Activated naive CD8-positive, alpha-beta T cell treated with anti-CD3 and anti-CD28 coated beads, Interleukin-2, amount 50 U/mL, for 24 hours (primary cell): ENCODE results near the gene PHACTR3.
A peak's percentile ranks its signal among the peaks of the same experiment; 100 is the strongest.

Experiments
- ATAC-seq: fragments of 150-1000 bp; cut with Tn5 transposase; one replicate; pipeline ENCODE4 v1.10.0; 2021
- DNase-seq: peaks from one replicate; pipeline ENCODE4 v3.0.0; 2021
- H3K27ac Mint-ChIP-seq: one replicate; pipeline ENCODE4 v1.8.0; 2021; ENCODE audit warnings: mild to moderate bottlenecking, mixed read lengths
- H3K27me3 Mint-ChIP-seq: one replicate; pipeline ENCODE4 v1.8.0; 2021; ENCODE audit warnings: mixed read lengths
- H3K36me3 Mint-ChIP-seq: one replicate; pipeline ENCODE4 v1.8.0; 2021; ENCODE audit warnings: low read depth, mixed read lengths
- H3K4me1 Mint-ChIP-seq: one replicate; pipeline ENCODE4 v1.8.0; 2021; ENCODE audit warnings: mixed read lengths
- H3K4me3 Mint-ChIP-seq: one replicate; pipeline ENCODE4 v1.8.0; 2021; ENCODE audit warnings: mild to moderate bottlenecking, moderate library complexity, mixed read lengths
- H3K9me3 Mint-ChIP-seq: one replicate; pipeline ENCODE4 v1.8.0; 2021; ENCODE audit warnings: mixed read lengths

The PHACTR3 gene

GRCh38 chr20:59777814-59778575, 173.7 kb downstream of the PHACTR3 start:
- no peaks in the 10 kb centered on the region for H3K27me3 Mint-ChIP-seq
- H3K27ac Mint-ChIP-seq: no peak overlapping the region
- no peaks in the 10 kb centered on the region for H3K36me3 Mint-ChIP-seq
- DNase-seq (no peak), ATAC-seq (no peak)
- H3K4me3 Mint-ChIP-seq: no peak overlapping the region
- no peaks in the 10 kb centered on the region for H3K9me3 Mint-ChIP-seq
- H3K4me1 Mint-ChIP-seq: no peaks in the 10 kb centered on the region

GRCh38 chr20:59778615-59779200, 174.4 kb downstream of the PHACTR3 start:
- Mint-ChIP-seq H3K4me1 (no peaks in the 10 kb centered on the region), H3K27ac (no peak overlapping the region), H3K9me3 (no peaks in the 10 kb centered on the region), H3K4me3 (no peak overlapping the region), H3K27me3 (no peaks in the 10 kb centered on the region), H3K36me3 (no peaks in the 10 kb centered on the region)
- ATAC-seq (no peak), DNase-seq (no peak)

GRCh38 chr20:59779656-59780380, 175.5 kb downstream of the PHACTR3 start:
- Mint-ChIP-seq H3K27me3 (no peaks in the 10 kb centered on the region), H3K27ac (no peak overlapping the region), H3K4me3 (no peak overlapping the region), H3K9me3 (no peaks in the 10 kb centered on the region), H3K36me3 (no peaks in the 10 kb centered on the region), H3K4me1 (no peaks in the 10 kb centered on the region)
- DNase-seq (no peak), ATAC-seq (no peak)

- no peak for ATAC-seq
- Mint-ChIP-seq H3K36me3 (no peaks in the 10 kb centered on the region), H3K27me3 (no peaks in the 10 kb centered on the region), H3K27ac (no peak overlapping the region), H3K4me3 (no peak overlapping the region), H3K4me1 (no peaks in the 10 kb centered on the region), H3K9me3 (no peaks in the 10 kb centered on the region)
- no peak for DNase-seq
These were observed 176.3 kb downstream of the PHACTR3 start for GRCh38 chr20:59780494-59781185.

DNA sequence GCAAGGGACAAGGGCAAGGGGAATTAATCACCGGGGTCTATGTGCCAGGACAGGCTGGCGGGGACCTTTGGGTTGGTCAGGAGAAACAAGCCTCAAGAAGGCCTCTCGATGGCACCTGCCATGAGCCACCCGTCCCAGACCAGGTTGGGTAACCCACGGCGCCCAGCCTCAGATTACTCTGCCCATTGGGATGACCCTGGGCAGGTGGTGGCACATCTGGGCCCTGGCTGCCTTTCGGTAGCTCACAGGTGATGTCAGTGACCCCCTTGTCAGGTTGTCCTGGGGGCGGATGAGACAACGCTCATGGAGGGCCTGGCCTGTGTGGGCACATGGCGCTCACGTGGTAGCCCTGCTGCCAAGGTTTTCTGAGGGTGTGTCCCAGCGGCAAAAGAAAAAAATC, 176.9 kb downstream of the PHACTR3 start:
- no peak overlapping the region for H3K27ac Mint-ChIP-seq
- DNase-seq (no peak), ATAC-seq (no peak)
- H3K4me3 Mint-ChIP-seq: no peak overlapping the region
- no peaks in the 10 kb centered on the region for H3K9me3 Mint-ChIP-seq
- no peaks in the 10 kb centered on the region for H3K36me3 Mint-ChIP-seq
- H3K27me3 Mint-ChIP-seq: no peaks in the 10 kb centered on the region
- no peaks in the 10 kb centered on the region for H3K4me1 Mint-ChIP-seq

GRCh38 chr20:59782986-59783640, 178.8 kb downstream of the PHACTR3 start:
- peak; percentile 51 for DNase-seq
- Mint-ChIP-seq H3K36me3 (no peaks in the 10 kb centered on the region), H3K9me3 (no peaks in the 10 kb centered on the region), H3K4me1 (no peaks in the 10 kb centered on the region), H3K27me3 (peaks cover 3% of the 10 kb centered on the region), H3K4me3 (no peak overlapping the region), H3K27ac (no peak overlapping the region)
- no peak for ATAC-seq

DNA sequence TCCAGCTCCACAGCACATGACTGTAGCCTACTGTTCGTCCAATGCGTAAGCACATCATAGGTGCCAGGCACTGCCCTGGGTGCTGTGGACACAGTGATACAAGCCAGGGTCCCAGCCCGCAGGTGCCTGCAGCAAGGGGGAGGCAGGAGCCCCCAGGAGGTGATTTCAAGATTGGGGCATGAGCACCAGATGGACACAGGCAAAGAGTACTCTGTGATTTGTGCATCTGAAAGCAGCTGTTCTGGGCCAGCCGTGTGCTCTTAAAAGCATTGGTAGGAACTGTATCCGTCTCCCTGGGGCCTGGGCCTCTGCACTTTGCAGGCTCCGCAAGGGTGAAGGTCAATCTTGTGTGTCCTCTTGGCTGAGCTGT, 179.3 kb downstream of the PHACTR3 start:
- H3K4me3 Mint-ChIP-seq: no peak overlapping the region
- H3K36me3 Mint-ChIP-seq: no peaks in the 10 kb centered on the region
- no peaks in the 10 kb centered on the region for H3K4me1 Mint-ChIP-seq
- peaks cover 3% of the 10 kb centered on the region for H3K27me3 Mint-ChIP-seq
- no peaks in the 10 kb centered on the region for H3K9me3 Mint-ChIP-seq
- H3K27ac Mint-ChIP-seq: no peak overlapping the region
- ATAC-seq (no peak), DNase-seq (no peak)

DNA sequence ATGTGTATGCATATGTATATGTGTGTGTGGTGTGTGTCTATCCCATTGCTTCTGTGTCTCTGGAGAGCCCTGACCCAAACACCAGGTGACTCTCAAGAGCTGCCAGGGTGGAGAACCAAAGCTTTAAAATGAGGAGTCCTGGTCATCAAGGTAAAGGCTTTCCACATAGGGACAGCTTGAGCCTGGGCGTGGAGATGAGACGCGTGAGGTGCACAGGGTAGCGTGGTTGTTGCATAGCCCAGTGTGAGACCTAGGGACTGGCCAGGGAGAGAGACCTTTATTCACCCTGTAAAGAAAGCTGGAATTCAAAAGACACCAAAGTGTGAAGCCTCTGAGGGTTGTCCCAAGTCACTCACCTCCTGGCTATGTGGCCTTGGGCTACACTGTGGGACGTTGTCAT, 180.0 kb downstream of the PHACTR3 start:
- H3K9me3 Mint-ChIP-seq: no peaks in the 10 kb centered on the region
- H3K27ac Mint-ChIP-seq: no peak overlapping the region
- no peak overlapping the region for H3K4me3 Mint-ChIP-seq
- H3K36me3 Mint-ChIP-seq: no peaks in the 10 kb centered on the region
- H3K27me3 Mint-ChIP-seq: peaks cover 3% of the 10 kb centered on the region
- H3K4me1 Mint-ChIP-seq: no peaks in the 10 kb centered on the region
- ATAC-seq: no peak
- no peak for DNase-seq

GRCh38 chr20:59784791-59785668, 180.7 kb downstream of the PHACTR3 start:
- no peak for ATAC-seq
- DNase-seq: no peak
- Mint-ChIP-seq H3K36me3 (no peaks in the 10 kb centered on the region), H3K9me3 (no peaks in the 10 kb centered on the region), H3K27ac (no peak overlapping the region), H3K4me1 (no peaks in the 10 kb centered on the region), H3K4me3 (no peak overlapping the region), H3K27me3 (peaks cover 3% of the 10 kb centered on the region)

DNA sequence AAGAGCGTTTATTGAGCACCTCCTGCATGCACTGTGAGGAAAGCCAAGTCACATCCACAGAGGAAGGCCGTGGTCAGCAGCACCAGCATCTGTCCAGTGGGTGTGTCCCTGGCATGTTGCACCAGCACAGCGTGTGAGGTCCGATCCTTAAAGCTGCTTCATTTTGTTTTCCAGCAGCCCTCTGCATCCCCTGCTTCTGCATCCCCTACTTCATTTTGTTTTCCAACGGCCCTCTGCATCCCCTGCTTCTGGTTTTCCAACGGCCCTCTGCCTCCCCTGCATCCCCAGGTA, 181.3 kb downstream of the PHACTR3 start:
- DNase-seq (no peak), ATAC-seq (no peak)
- Mint-ChIP-seq H3K27me3 (peaks cover 3% of the 10 kb centered on the region), H3K4me3 (no peak overlapping the region), H3K9me3 (no peaks in the 10 kb centered on the region), H3K36me3 (no peaks in the 10 kb centered on the region), H3K4me1 (no peaks in the 10 kb centered on the region), H3K27ac (no peak overlapping the region)

DNA sequence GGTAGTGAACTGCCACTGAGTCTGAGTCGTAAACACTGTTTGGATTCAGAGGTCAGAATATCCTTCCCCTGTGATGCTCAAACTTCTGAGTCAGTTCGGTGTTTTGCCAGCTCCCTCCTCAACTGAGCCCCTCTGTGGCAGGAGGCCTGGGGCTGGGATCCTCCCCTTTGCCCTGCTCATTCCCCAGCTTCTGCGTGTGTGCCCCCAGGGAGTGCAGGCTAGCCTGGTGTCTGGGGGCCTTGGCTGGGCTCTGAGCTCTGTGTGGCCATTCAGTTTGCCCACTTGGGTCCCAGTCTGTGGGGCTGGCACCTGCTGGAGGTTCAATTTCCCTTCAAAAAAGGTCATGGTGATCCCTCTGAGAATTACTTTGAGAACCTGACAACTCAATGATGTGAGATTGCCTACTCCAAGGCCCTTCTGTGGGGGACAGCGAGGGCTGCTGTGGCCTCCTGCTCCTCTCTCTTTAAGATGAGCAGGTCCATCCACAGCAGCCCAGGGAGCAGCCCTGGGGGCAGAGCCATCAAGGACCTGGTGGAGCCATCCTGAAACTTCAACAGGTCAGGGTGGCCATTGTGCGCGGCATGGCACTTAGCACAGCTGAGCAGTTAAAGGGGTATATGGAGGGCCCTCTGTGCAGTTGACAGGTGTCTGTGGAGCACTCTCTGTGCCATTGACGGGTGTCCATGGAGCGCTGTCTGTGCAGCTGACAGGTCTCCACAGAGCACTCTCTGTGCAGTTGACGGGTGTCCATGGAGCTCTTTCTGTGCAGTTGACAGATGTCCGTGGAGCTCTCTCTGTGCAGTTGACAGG, 181.9 kb downstream of the PHACTR3 start:
- Mint-ChIP-seq H3K4me1 (no peaks in the 10 kb centered on the region), H3K27me3 (peaks cover 3% of the 10 kb centered on the region), H3K4me3 (no peak overlapping the region), H3K27ac (no peak overlapping the region), H3K9me3 (no peaks in the 10 kb centered on the region), H3K36me3 (no peaks in the 10 kb centered on the region)
- DNase-seq (no peak), ATAC-seq (no peak)

DNA sequence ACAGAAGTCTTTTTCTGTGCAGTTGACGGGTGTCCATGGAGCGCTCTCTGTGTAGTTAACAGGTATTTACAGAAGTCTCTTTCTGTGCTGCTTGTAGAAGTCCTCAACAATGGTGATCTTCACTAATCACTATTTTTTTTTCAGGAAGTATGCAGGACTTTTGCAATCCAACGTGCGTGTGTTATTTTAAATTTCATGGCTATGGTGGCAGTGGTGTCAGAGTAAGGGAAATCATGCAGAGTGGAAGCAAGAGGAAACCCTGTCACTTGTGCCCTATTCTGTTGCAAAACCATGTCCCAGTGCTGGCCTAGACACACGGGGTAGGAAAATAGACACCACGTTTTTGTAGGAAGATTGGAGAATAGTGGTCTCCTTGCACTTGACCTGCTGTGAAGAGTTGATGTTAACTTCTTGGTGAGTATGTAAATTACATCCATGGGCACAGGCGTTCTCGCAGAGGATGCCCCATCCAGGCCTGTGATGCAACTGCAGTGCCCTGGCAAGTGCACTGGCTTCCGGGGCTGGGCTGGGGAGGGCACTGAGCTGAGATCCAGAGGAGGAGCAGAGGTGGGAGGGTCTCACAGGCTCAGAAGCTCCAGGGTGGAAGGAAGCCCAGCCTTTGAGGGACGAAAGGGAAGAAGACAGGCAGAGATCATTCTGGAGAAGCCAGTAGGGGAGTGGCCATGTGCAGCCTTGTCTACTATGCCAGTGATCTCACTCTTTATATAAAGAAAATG, 182.6 kb downstream of the PHACTR3 start:
- H3K9me3 Mint-ChIP-seq: no peaks in the 10 kb centered on the region
- ATAC-seq (no peak), DNase-seq (no peak)
- no peaks in the 10 kb centered on the region for H3K4me1 Mint-ChIP-seq
- peaks cover 3% of the 10 kb centered on the region for H3K27me3 Mint-ChIP-seq
- no peaks in the 10 kb centered on the region for H3K36me3 Mint-ChIP-seq
- no peak overlapping the region for H3K4me3 Mint-ChIP-seq
- H3K27ac Mint-ChIP-seq: no peak overlapping the region

DNA sequence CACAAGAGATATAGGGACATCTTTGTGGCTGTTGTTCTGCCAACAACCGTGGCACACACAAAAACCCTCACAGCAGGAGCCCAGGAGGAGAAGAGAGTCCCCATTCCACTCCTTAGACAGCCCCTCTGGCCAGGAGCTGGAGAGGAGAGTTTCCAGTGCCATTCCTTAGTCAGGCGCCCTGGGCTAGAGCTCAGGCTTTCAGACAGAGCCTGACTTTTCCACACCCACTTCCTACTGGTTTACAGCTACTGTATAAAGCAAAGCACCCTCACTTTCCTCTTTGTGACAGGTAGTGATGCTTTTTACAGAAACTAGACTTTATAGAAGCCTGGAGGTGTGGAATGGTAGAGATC, 183.2 kb downstream of the PHACTR3 start:
- Mint-ChIP-seq H3K9me3 (no peaks in the 10 kb centered on the region), H3K27me3 (peaks cover 3% of the 10 kb centered on the region), H3K4me3 (no peak overlapping the region), H3K4me1 (no peaks in the 10 kb centered on the region), H3K27ac (no peak overlapping the region), H3K36me3 (no peaks in the 10 kb centered on the region)
- ATAC-seq (no peak), DNase-seq (no peak)
